ENCODE results near the gene FOLR1. TPM values are rescaled to one million over a fixed set of nuclear protein-coding genes. Genes with fewer than 3 reads are reported as not detected.

The FOLR1 gene
- total RNA-seq, 4 donors from 2014 or later: 0.38 to 7.6 (median 1.5) TPM; not detected in 1

- no peaks in the 10 kb centered on the region for H3K9me3 ChIP-seq
- peak overlapping the region; percentile 94 to 99 (median 98) for H3K27ac ChIP-seq
- no peak for DNase-seq
- H3K4me3 ChIP-seq: peak overlapping the region; percentile 72 to 95 (median 83)
- peaks cover 7 to 24% (median 11%) of the 10 kb centered on the region in 3 donors for H3K36me3 ChIP-seq
- H3K27me3 ChIP-seq: no peaks in the 10 kb centered on the region
- TF ChIP-seq CTCF (IDR thresholded peaks at IDR 0.05): no peak
- TF ChIP-seq POLR2A (IDR thresholded peaks at IDR 0.05): peak in 1 of 4 donors; percentile 10
- intact Hi-C loops (cut with DNase I): no loop called here
- peaks cover 21 to 49% (median 23%) of the 10 kb centered on the region in 3 donors for H3K4me1 ChIP-seq
- WGBS, 2 donors: 0 to 1% methylated on average over 13 to 15 of the region's 84 CpGs
Measured at GRCh38 chr11:72223615-72224563, 31.9 kb downstream of the FOLR1 start.

GRCh38 chr11:72224564-72225410 is 32.8 kb downstream of the FOLR1 start, which contains the start of gene INPPL1:
TSS of gene INPPL1 (plus strand) at chr11:72224767. CDS start at chr11:72224985, 218 bp downstream.
- Histone ChIP-seq H3K27ac (peak within 1 kb of the TSS; percentile 94 to 99 (median 98)), H3K4me1 (peaks cover 21 to 49% (median 23%) of the 10 kb centered on the region in 3 donors), H3K9me3 (no peaks in the 10 kb centered on the region), H3K27me3 (no peaks in the 10 kb centered on the region), H3K36me3 (peaks cover 13 to 33% (median 20%) of the 10 kb centered on the region in 3 donors), H3K4me3 (peak within 1 kb of the TSS; percentile 72 to 95 (median 83))
- intact Hi-C loops (cut with DNase I): no loop called here
- WGBS, 2 donors: 0% methylated on average over 4 of the region's 81 CpGs; no CpG with 5 or more reads in 1 of the 2 donors
- TF ChIP-seq CTCF (IDR thresholded peaks at IDR 0.05) (no peak), POLR2A (IDR thresholded peaks at IDR 0.05) (peak in 1 of 4 donors; percentile 22)
- no peak for DNase-seq

DNA sequence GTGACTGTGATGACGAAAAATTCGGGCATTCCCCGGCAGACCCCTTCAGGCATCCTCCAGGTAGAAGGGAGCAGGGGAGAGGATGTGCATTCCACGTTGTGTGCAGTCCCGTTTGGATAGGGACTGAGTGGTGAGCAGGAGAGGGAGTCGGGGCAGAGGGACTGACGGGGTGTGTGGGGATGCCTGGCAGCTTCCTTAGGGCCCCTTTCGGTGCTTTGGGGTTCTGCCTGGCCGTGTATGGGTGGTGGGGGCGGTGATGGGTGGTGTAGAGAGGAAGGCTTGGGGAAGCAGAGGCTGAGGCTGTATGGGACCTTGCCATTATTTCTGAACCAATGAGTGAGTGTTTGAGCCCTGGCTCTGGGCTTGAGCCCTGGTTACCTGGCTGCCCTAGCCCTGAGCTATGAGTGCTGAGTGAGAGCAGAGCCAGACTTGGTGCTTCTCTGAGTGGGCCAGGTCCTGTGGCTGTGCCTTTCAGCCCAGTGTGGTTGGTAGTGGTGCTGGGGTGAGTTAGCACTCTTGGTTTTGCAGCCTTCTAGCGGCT is 33.5 kb downstream of the FOLR1 start:
- TF ChIP-seq POLR2A (IDR thresholded peaks at IDR 0.05): no peak
- TF ChIP-seq CTCF (IDR thresholded peaks at IDR 0.05): no peak
- DNase-seq: no peak
- H3K9me3 ChIP-seq: no peaks in the 10 kb centered on the region
- intact Hi-C loops (cut with DNase I): no loop called here
- WGBS, 2 donors: 4 to 12% methylated on average over 6 to 7 of the region's 11 CpGs
- peaks cover 21 to 49% (median 23%) of the 10 kb centered on the region in 3 donors for H3K4me1 ChIP-seq
- no peaks in the 10 kb centered on the region for H3K27me3 ChIP-seq
- H3K36me3 ChIP-seq: peaks cover 20 to 40% (median 27%) of the 10 kb centered on the region in 3 donors
- H3K4me3 ChIP-seq: peak overlapping the region; percentile 72 to 95 (median 83)
- H3K27ac ChIP-seq: peak overlapping the region; percentile 94 to 99 (median 98)

DNA sequence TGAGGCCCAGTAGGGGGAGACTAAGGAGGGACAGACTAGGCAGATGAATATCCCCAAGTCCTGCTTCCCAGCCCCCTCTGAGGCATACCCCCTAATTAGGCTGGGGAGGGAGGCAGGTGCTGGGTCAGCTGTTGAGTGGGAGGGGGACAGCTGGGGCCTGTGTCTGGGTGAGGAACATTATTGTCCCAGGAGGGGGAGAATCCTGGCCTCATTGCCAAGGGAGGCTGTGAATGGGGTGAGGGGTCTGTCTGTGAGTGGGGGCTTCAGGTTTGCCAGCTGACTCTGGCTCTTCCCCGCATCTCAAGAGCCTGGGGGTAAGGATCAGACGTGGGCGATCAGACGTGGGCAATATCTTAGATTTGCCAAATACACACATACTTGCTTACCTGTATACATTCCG is 34.8 kb downstream of the FOLR1 start:
- Histone ChIP-seq H3K36me3 (peaks cover 27 to 52% (median 38%) of the 10 kb centered on the region in 3 donors), H3K27ac (no peak overlapping the region), H3K4me3 (no peak overlapping the region), H3K27me3 (no peaks in the 10 kb centered on the region), H3K9me3 (no peaks in the 10 kb centered on the region), H3K4me1 (peaks cover 21 to 49% (median 23%) of the 10 kb centered on the region in 3 donors)
- no peak for DNase-seq
- intact Hi-C loops (cut with DNase I): no loop called here
- 67 to 81% methylated on average over 3 to 5 of the region's 5 CpGs for WGBS, 2 donors
- TF ChIP-seq POLR2A (IDR thresholded peaks at IDR 0.05): no peak
- TF ChIP-seq CTCF (IDR thresholded peaks at IDR 0.05): no peak
